ENCODE data around the gene LIFR. TPM values are rescaled to one million over a fixed set of nuclear protein-coding genes. Genes with fewer than 3 reads are reported as not detected.

LIFR gene
- polyA plus RNA-seq, 1 donor from 2014 or later, result 5.8 TPM

GRCh38 chr5:38441453-38442246, 114.8 kb downstream of the LIFR start:
- no peaks in the 10 kb centered on the region for H3K9me3 ChIP-seq (ENCODE audit: low read length)

DNA sequence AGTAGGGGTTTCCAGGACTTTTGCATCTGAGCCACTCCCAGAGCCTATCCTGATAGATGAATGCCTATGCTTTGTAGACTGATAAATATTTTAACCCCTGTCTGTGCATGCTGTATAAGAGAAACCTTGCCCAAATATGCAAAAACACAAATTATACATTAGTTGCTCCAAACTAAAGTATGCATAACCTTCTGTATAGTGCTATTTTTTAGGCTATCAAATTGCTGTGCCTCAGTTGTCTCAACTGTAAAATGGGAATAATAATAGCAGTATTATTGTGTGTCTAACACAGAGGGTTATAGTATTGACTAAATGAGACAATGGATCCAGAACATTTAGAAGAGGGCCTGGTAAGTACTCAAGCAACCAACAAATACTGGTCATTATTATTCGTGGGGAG, 117.7 kb downstream of the LIFR start:
- Histone ChIP-seq H3K9ac (ENCODE audit: low read length) (no peak overlapping the region), H3K36me3 (ENCODE audit: insufficient read depth, low read length) (no peaks in the 10 kb centered on the region), H3K27ac (ENCODE audit: low read length) (no peak overlapping the region), H3F3A (ENCODE audit: insufficient read depth, low read length, poor library complexity, severe bottlenecking) (no peaks in the 10 kb centered on the region), H2AFZ (ENCODE audit: low read depth, low read length) (no peak overlapping the region), H4K20me1 (ENCODE audit: insufficient read depth) (no peaks in the 10 kb centered on the region), H3K27me3 (ENCODE audit: insufficient read depth, low read depth, low read length) (no peaks in the 10 kb centered on the region), H3K9me2 (ENCODE audit: insufficient read depth, low read length) (no peaks in the 10 kb centered on the region), H3K4me3 (ENCODE audit: low read length) (no peak overlapping the region), H3K79me2 (replicated peaks; ENCODE audit: insufficient read depth, low read length) (no peaks in the 10 kb centered on the region), H3K9me3 (ENCODE audit: low read length) (no peaks in the 10 kb centered on the region), H3K4me2 (ENCODE audit: low read length) (no peak overlapping the region)
- TF ChIP-seq, protein P1, sequence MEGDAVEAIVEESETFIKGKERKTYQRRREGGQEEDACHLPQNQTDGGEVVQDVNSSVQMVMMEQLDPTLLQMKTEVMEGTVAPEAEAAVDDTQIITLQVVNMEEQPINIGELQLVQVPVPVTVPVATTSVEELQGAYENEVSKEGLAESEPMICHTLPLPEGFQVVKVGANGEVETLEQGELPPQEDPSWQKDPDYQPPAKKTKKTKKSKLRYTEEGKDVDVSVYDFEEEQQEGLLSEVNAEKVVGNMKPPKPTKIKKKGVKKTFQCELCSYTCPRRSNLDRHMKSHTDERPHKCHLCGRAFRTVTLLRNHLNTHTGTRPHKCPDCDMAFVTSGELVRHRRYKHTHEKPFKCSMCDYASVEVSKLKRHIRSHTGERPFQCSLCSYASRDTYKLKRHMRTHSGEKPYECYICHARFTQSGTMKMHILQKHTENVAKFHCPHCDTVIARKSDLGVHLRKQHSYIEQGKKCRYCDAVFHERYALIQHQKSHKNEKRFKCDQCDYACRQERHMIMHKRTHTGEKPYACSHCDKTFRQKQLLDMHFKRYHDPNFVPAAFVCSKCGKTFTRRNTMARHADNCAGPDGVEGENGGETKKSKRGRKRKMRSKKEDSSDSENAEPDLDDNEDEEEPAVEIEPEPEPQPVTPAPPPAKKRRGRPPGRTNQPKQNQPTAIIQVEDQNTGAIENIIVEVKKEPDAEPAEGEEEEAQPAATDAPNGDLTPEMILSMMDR (IDR thresholded peaks at IDR 0.05; ENCODE audit: poor library complexity, severe bottlenecking), result no peak
- TF ChIP-seq EP300 (conservative IDR thresholded peaks at IDR 0.05; ENCODE audit: poor library complexity, severe bottlenecking) (no peak), POLR2AphosphoS5 (IDR thresholded peaks at IDR 0.05) (no peak), REST (IDR thresholded peaks at IDR 0.05; ENCODE audit: borderline replicate concordance) (no peak), TAF1 (IDR thresholded peaks at IDR 0.05; ENCODE audit: low read depth) (no peak), EZH2 (IDR thresholded peaks at IDR 0.05; ENCODE audit: borderline replicate concordance, insufficient read depth, low read length, poor library complexity, severe bottlenecking) (no peak)

More at GRCh38 chr5:38441453-38442246, 114.8 kb downstream of the LIFR start:
- Histone ChIP-seq H3K27me3 (ENCODE audit: insufficient read depth, low read depth, low read length) (no peaks in the 10 kb centered on the region), H2AFZ (ENCODE audit: low read depth, low read length) (no peak overlapping the region), H3K4me3 (ENCODE audit: low read length) (no peak overlapping the region), H3K4me2 (ENCODE audit: low read length) (no peak overlapping the region), H3K79me2 (replicated peaks; ENCODE audit: insufficient read depth, low read length) (no peaks in the 10 kb centered on the region), H3K27ac (ENCODE audit: low read length) (no peak overlapping the region), H3K9ac (ENCODE audit: low read length) (no peak overlapping the region), H3K9me2 (ENCODE audit: insufficient read depth, low read length) (no peaks in the 10 kb centered on the region), H3F3A (ENCODE audit: insufficient read depth, low read length, poor library complexity, severe bottlenecking) (no peaks in the 10 kb centered on the region), H3K36me3 (ENCODE audit: insufficient read depth, low read length) (no peaks in the 10 kb centered on the region), H4K20me1 (ENCODE audit: insufficient read depth) (no peaks in the 10 kb centered on the region)
- TF ChIP-seq EP300 (conservative IDR thresholded peaks at IDR 0.05; ENCODE audit: poor library complexity, severe bottlenecking) (peak; percentile 17), MXI1 (conservative IDR thresholded peaks at IDR 0.05; ENCODE audit: poor library complexity, severe bottlenecking) (no peak), SMC3 (conservative IDR thresholded peaks at IDR 0.05; ENCODE audit: poor library complexity) (peak; percentile 99), TAF1 (IDR thresholded peaks at IDR 0.05; ENCODE audit: low read depth) (no peak), RAD21 (conservative IDR thresholded peaks at IDR 0.05) (peak; percentile 99)
- TF ChIP-seq, protein P1 (IDR thresholded peaks at IDR 0.05; ENCODE audit: poor library complexity, severe bottlenecking), result peak; percentile 99

Measured in neural cell (in vitro differentiated cells).